ENCODE measurements around the gene MTARC1.

MTARC1 gene

GRCh38 chr1:220811695-220812094 is 25.0 kb downstream of the MTARC1 start:
- Histone ChIP-seq H3K4me2 (ENCODE audit: low read length) (no peak overlapping the region), H3K23ac (ENCODE audit: low read length) (no peak overlapping the region), H2BK120ac (ENCODE audit: insufficient read depth, low read length, poor library complexity) (no peak overlapping the region), H2AFZ (ENCODE audit: insufficient read depth, low read length, poor library complexity) (no peak overlapping the region), H3K4me1 (ENCODE audit: control insufficient read depth in 1 of 2, insufficient read depth in 2 of 2, low read length in 2 of 2) (peaks cover 0 to 4% of the 10 kb centered on the region in 2 experiments), H2BK12ac (ENCODE audit: low read length) (no peak overlapping the region), H3K18ac (ENCODE audit: low read length) (no peak overlapping the region), H3K79me2 (ENCODE audit: control insufficient read depth, insufficient read depth, low read length, poor library complexity) (no peaks in the 10 kb centered on the region), H3K9me3 (ENCODE audit: insufficient read depth, low read depth, low read length) (peaks cover 2% of the 10 kb centered on the region), H3K4me3 (ENCODE audit: low read depth, low read length) (no peak overlapping the region), H4K8ac (ENCODE audit: low read depth, low read length) (no peak overlapping the region), H4K91ac (ENCODE audit: low read depth, low read length) (no peak overlapping the region), H3K27ac (ENCODE audit: low read depth, low read length) (no peak overlapping the region), H3K14ac (ENCODE audit: low read length) (no peak overlapping the region), H3K4ac (ENCODE audit: low read depth, low read length) (no peak overlapping the region), H3K9ac (ENCODE audit: low read length) (no peak overlapping the region), H2BK5ac (ENCODE audit: low read depth, low read length, poor library complexity) (no peak overlapping the region), H3K36me3 (ENCODE audit: control insufficient read depth in 1 of 2, insufficient read depth in 2 of 2, low read length in 2 of 2) (peaks cover 13 to 25% of the 10 kb centered on the region in 2 experiments), H3K27me3 (ENCODE audit: insufficient read depth, low read length) (no peaks in the 10 kb centered on the region), H3K79me1 (ENCODE audit: low read length) (no peaks in the 10 kb centered on the region), H2AK5ac (ENCODE audit: low read length) (no peak overlapping the region), H4K12ac (ENCODE audit: low read depth, low read length) (no peak overlapping the region)
- no CpG with 5 or more reads among the region's 5 CpGs for WGBS (ENCODE audit: extremely low coverage, insufficient coverage, insufficient read length)
- DNase-seq, result no peak

GRCh38 chr1:220812308-220812707 is 25.6 kb downstream of the MTARC1 start:
- H3K4me3 ChIP-seq (ENCODE audit: low read depth, low read length), result no peak overlapping the region
- peak in 1 of 2 donors; percentile 44 for DNase-seq
- no peak overlapping the region for H4K8ac ChIP-seq (ENCODE audit: low read depth, low read length)
- H2BK12ac ChIP-seq (ENCODE audit: low read length), result no peak overlapping the region
- WGBS (ENCODE audit: extremely low coverage, insufficient coverage, insufficient read length), result no CpG with 5 or more reads among the region's 6 CpGs
- H2AK5ac ChIP-seq (ENCODE audit: low read length), result no peak overlapping the region
- no peak overlapping the region for H3K18ac ChIP-seq (ENCODE audit: low read length)
- no peak overlapping the region for H2AFZ ChIP-seq (ENCODE audit: insufficient read depth, low read length, poor library complexity)
- H3K27me3 ChIP-seq (ENCODE audit: insufficient read depth, low read length), result no peaks in the 10 kb centered on the region
- H2BK120ac ChIP-seq (ENCODE audit: insufficient read depth, low read length, poor library complexity), result no peak overlapping the region
- no peak overlapping the region for H4K91ac ChIP-seq (ENCODE audit: low read depth, low read length)
- no peak overlapping the region for H3K9ac ChIP-seq (ENCODE audit: low read length)
- no peak overlapping the region for H3K14ac ChIP-seq (ENCODE audit: low read length)
- H3K4me2 ChIP-seq (ENCODE audit: low read length), result no peak overlapping the region
- peaks cover 0 to 4% of the 10 kb centered on the region in 2 experiments for H3K4me1 ChIP-seq (ENCODE audit: control insufficient read depth in 1 of 2, insufficient read depth in 2 of 2, low read length in 2 of 2)
- no peak overlapping the region for H3K27ac ChIP-seq (ENCODE audit: low read depth, low read length)
- H4K12ac ChIP-seq (ENCODE audit: low read depth, low read length), result no peak overlapping the region
- no peak overlapping the region for H2BK5ac ChIP-seq (ENCODE audit: low read depth, low read length, poor library complexity)
- no peaks in the 10 kb centered on the region for H3K79me1 ChIP-seq (ENCODE audit: low read length)
- H3K4ac ChIP-seq (ENCODE audit: low read depth, low read length), result no peak overlapping the region
- no peak overlapping the region for H3K23ac ChIP-seq (ENCODE audit: low read length)
- H3K36me3 ChIP-seq (ENCODE audit: control insufficient read depth in 1 of 2, insufficient read depth in 2 of 2, low read length in 2 of 2), result peaks cover 15 to 25% of the 10 kb centered on the region in 2 experiments
- no peaks in the 10 kb centered on the region for H3K79me2 ChIP-seq (ENCODE audit: control insufficient read depth, insufficient read depth, low read length, poor library complexity)
- H3K9me3 ChIP-seq (ENCODE audit: insufficient read depth, low read depth, low read length), result peaks cover 2% of the 10 kb centered on the region

- no peak overlapping the region for H2BK12ac ChIP-seq (ENCODE audit: low read length)
- no peak overlapping the region for H3K27ac ChIP-seq (ENCODE audit: low read depth, low read length)
- WGBS (ENCODE audit: extremely low coverage, insufficient coverage, insufficient read length), result no CpG with 5 or more reads among the region's 12 CpGs
- H2AFZ ChIP-seq (ENCODE audit: insufficient read depth, low read length, poor library complexity), result no peak overlapping the region
- H3K27me3 ChIP-seq (ENCODE audit: insufficient read depth, low read length), result no peaks in the 10 kb centered on the region
- no peak overlapping the region for H3K4ac ChIP-seq (ENCODE audit: low read depth, low read length)
- no peak overlapping the region for H3K14ac ChIP-seq (ENCODE audit: low read length)
- H3K18ac ChIP-seq (ENCODE audit: low read length), result no peak overlapping the region
- no peaks in the 10 kb centered on the region for H3K79me2 ChIP-seq (ENCODE audit: control insufficient read depth, insufficient read depth, low read length, poor library complexity)
- H4K91ac ChIP-seq (ENCODE audit: low read depth, low read length), result no peak overlapping the region
- DNase-seq, result no peak
- no peak overlapping the region for H2BK120ac ChIP-seq (ENCODE audit: insufficient read depth, low read length, poor library complexity)
- no peak overlapping the region for H3K9ac ChIP-seq (ENCODE audit: low read length)
- no peak overlapping the region for H4K12ac ChIP-seq (ENCODE audit: low read depth, low read length)
- H2AK5ac ChIP-seq (ENCODE audit: low read length), result no peak overlapping the region
- peaks cover under 1 to 5% of the 10 kb centered on the region in 2 experiments for H3K4me1 ChIP-seq (ENCODE audit: control insufficient read depth in 1 of 2, insufficient read depth in 2 of 2, low read length in 2 of 2)
- peaks cover 2% of the 10 kb centered on the region for H3K9me3 ChIP-seq (ENCODE audit: insufficient read depth, low read depth, low read length)
- H2BK5ac ChIP-seq (ENCODE audit: low read depth, low read length, poor library complexity), result no peak overlapping the region
- H3K36me3 ChIP-seq (ENCODE audit: control insufficient read depth in 1 of 2, insufficient read depth in 2 of 2, low read length in 2 of 2), result peaks cover 15 to 25% of the 10 kb centered on the region in 2 experiments
- H3K23ac ChIP-seq (ENCODE audit: low read length), result no peak overlapping the region
- H4K8ac ChIP-seq (ENCODE audit: low read depth, low read length), result no peak overlapping the region
- H3K79me1 ChIP-seq (ENCODE audit: low read length), result no peaks in the 10 kb centered on the region
- H3K4me2 ChIP-seq (ENCODE audit: low read length), result no peak overlapping the region
- no peak overlapping the region for H3K4me3 ChIP-seq (ENCODE audit: low read depth, low read length)
These were observed 26.3 kb downstream of the MTARC1 start for GRCh38 chr1:220813013-220813412.

GRCh38 chr1:220815409-220815808 is 28.7 kb downstream of the MTARC1 start:
- Histone ChIP-seq H3K4me1 (ENCODE audit: control insufficient read depth in 1 of 2, insufficient read depth in 2 of 2, low read length in 2 of 2) (peaks cover 5 to 10% of the 10 kb centered on the region in 2 experiments), H3K14ac (ENCODE audit: low read length) (no peak overlapping the region), H2AFZ (ENCODE audit: insufficient read depth, low read length, poor library complexity) (no peak overlapping the region), H3K4ac (ENCODE audit: low read depth, low read length) (no peak overlapping the region), H4K91ac (ENCODE audit: low read depth, low read length) (no peak overlapping the region), H3K27me3 (ENCODE audit: insufficient read depth, low read length) (no peaks in the 10 kb centered on the region), H3K36me3 (ENCODE audit: control insufficient read depth in 1 of 2, insufficient read depth in 2 of 2, low read length in 2 of 2) (peaks cover 14 to 18% of the 10 kb centered on the region in 2 experiments), H3K23ac (ENCODE audit: low read length) (no peak overlapping the region), H3K9me3 (ENCODE audit: insufficient read depth, low read depth, low read length) (peaks cover 2% of the 10 kb centered on the region), H2AK5ac (ENCODE audit: low read length) (no peak overlapping the region), H4K12ac (ENCODE audit: low read depth, low read length) (no peak overlapping the region), H3K4me3 (ENCODE audit: low read depth, low read length) (no peak overlapping the region), H3K79me2 (ENCODE audit: control insufficient read depth, insufficient read depth, low read length, poor library complexity) (no peaks in the 10 kb centered on the region), H3K79me1 (ENCODE audit: low read length) (no peaks in the 10 kb centered on the region), H2BK12ac (ENCODE audit: low read length) (no peak overlapping the region), H2BK5ac (ENCODE audit: low read depth, low read length, poor library complexity) (no peak overlapping the region), H3K27ac (ENCODE audit: low read depth, low read length) (no peak overlapping the region), H3K9ac (ENCODE audit: low read length) (no peak overlapping the region), H3K4me2 (ENCODE audit: low read length) (no peak overlapping the region), H3K18ac (ENCODE audit: low read length) (no peak overlapping the region), H4K8ac (ENCODE audit: low read depth, low read length) (no peak overlapping the region), H2BK120ac (ENCODE audit: insufficient read depth, low read length, poor library complexity) (no peak overlapping the region)
- no peak for DNase-seq
- WGBS (ENCODE audit: extremely low coverage, insufficient coverage, insufficient read length), result no CpG with 5 or more reads among the region's 2 CpGs

All from trophoblast cell (in vitro differentiated cells and primary cell).